HepG2 (cell line): ENCODE data around the gene ARG2. TPM values are rescaled to one million over a fixed set of nuclear protein-coding genes. Genes with fewer than 3 reads are reported as not detected.

Experiments used
- ARNTL ChIP-seq: sonication (generic); formaldehyde crosslinking; IDR thresholded peaks from 2 replicates; pipeline ENCODE4 v1.4.0; 2020; ENCODE audit warnings: mild to moderate bottlenecking, missing genetic modification reagents
- BCL6 ChIP-seq: IDR thresholded peaks from 2 replicates; pipeline ENCODE4 v1.6.1; 2016; ENCODE audit warnings: missing genetic modification reagents, missing compliant biosample characterization
- CCDC6 ChIP-seq: sonication (generic); formaldehyde crosslinking; IDR thresholded peaks from 2 replicates; pipeline ENCODE4 v1.8.1; 2022; ENCODE audit warnings: mild to moderate bottlenecking, missing genetic modification reagents, moderate library complexity
- CHCHD3 ChIP-seq: sonication (generic); formaldehyde crosslinking; IDR thresholded peaks from 2 replicates; pipeline ENCODE4 v1.8.0; 2022; ENCODE audit warnings: mild to moderate bottlenecking, missing genetic modification reagents, moderate library complexity
- DMTF1 ChIP-seq: sonication (generic); formaldehyde crosslinking; IDR thresholded peaks from 2 replicates; pipeline ENCODE4 v1.4.0; 2020; ENCODE audit warnings: mild to moderate bottlenecking, missing genetic modification reagents
- LRRFIP1 ChIP-seq: sonication (generic); formaldehyde crosslinking; conservative IDR thresholded peaks from 2 replicates; pipeline ENCODE4 v1.4.0; 2020; ENCODE audit warnings: missing genetic modification reagents
- MED8 ChIP-seq: sonication (generic); formaldehyde crosslinking; IDR thresholded peaks from 2 replicates; pipeline ENCODE4 v1.8.1; 2023; ENCODE audit warnings: mild to moderate bottlenecking, missing genetic modification reagents; ENCODE audit not compliant: insufficient replicate concordance
- REXO4 ChIP-seq: sonication (generic); formaldehyde crosslinking; IDR thresholded peaks from 2 replicates; pipeline ENCODE4 v1.8.0; 2022; ENCODE audit warnings: missing genetic modification reagents, mild to moderate bottlenecking, borderline replicate concordance
- RFX5 ChIP-seq: IDR thresholded peaks from 2 replicates; pipeline ENCODE4 v1.6.1; 2011; ENCODE audit warnings: low read depth, low read length, improper control_type of control experiment
- ZNF225 ChIP-seq: sonication (generic); formaldehyde crosslinking; IDR thresholded peaks from 2 replicates; pipeline ENCODE4 v1.4.0; 2020; ENCODE audit warnings: mild to moderate bottlenecking, missing genetic modification reagents
- ZNF33A ChIP-seq: sonication (generic); formaldehyde crosslinking; IDR thresholded peaks from 2 replicates; pipeline ENCODE4 v1.5.1; 2020; ENCODE audit warnings: missing genetic modification reagents, mild to moderate bottlenecking, moderate library complexity, borderline replicate concordance
- ZNF33B ChIP-seq: sonication (generic); formaldehyde crosslinking; IDR thresholded peaks from 2 replicates; pipeline ENCODE4 v1.5.1; 2020; ENCODE audit warnings: mild to moderate bottlenecking, missing genetic modification reagents
- ZSCAN21 ChIP-seq: sonication (generic); formaldehyde crosslinking; IDR thresholded peaks from 2 replicates; pipeline ENCODE4 v1.8.0; 2022; ENCODE audit warnings: mild to moderate bottlenecking, missing genetic modification reagents, moderate library complexity, borderline replicate concordance
- polyA plus RNA-seq, 8 experiments: library from polyadenylated mRNA; depleted of rRNA in 3 of 8; stranded (reverse) in 7 of 8; unstranded in 1 of 8; fragments of >200 nt; fragmentation: Illumina TruSeq in 4 of 8; extraction: Trizol in 4 of 8; gene quantifications; 2 replicates each; pipeline versions ENCODE4 v1.2.1 to v1.2.3, GENCODE V29; 2011 to 2016; ENCODE audit warnings: low read depth in 4 of 8, missing spikeins in 1 of 8, mixed read lengths in 1 of 8; ENCODE audit not compliant: insufficient read depth in 1 of 8
- total RNA-seq, 5 experiments: library from RNA; depleted of rRNA; stranded (reverse); fragments of >200 nt; fragmentation: Illumina TruSeq; extraction: Trizol; gene quantifications; 2 replicates each; pipeline ENCODE4 v1.2.3, GENCODE V29; 2016; ENCODE audit warnings: low read depth in 1 of 5
- TF ChIP-seq, protein P1 (sequence below): sonication (generic); formaldehyde crosslinking; IDR thresholded peaks from 2 replicates; pipeline ENCODE4 v1.4.0; 2020; ENCODE audit warnings: missing genetic modification reagents
- TF ChIP-seq, protein P2 (sequence below): sonication (generic); formaldehyde crosslinking; IDR thresholded peaks from 2 replicates; pipeline ENCODE4 v1.4.0; 2020; ENCODE audit warnings: missing genetic modification reagents

ARG2 gene
- total and polyA plus RNA-seq, 2 of the 13 experiments (the other 11 are each of a cell fraction or from before 2014, with no cell fraction given), result 37.5 to 73.6 TPM

DNA sequence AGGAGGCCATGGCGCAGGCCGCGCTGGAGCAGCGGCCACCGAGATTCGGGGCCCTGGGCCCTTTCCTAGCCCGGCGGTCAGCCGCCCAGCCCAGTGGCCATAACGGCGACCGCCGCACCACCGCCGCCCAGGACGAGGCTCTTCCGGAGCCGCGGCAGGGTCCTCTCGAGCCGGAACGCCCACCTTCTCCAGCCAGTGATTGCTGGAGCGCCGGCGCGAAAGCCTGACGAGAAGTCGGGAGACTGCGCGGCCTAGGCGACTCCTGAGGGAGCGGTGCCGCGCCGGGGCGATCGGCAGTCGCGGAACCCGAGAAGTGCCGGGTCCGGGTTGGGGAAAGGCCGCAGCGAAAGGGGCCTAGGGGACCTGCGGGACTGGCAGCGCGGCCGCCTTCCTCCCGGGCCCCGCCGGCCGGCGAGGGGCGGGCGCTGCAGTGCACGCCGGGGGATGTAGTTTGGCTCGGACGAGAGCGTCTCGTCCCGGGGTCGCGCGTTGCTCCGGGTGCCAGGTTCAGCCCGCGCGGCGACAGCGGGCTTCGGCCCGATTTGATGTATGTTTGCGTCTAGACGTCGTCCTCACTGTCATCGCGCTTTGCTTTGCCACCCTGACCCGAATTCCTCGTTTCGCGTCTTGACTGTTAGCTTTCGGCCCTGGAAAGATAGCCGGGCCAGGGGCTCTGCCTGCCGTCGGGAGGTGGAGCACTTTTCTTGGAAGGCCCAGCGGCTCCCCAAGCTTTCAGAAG, 54.9 kb downstream of the ARG2 start, which contains the start of gene VTI1B (continued):
- TF ChIP-seq LRRFIP1 (CRISPR knock-in tag), result no peak
- TF ChIP-seq CCDC6 (CRISPR knock-in tag), result peak; percentile 81; the same call in 1 of the 2 replicates
- TF ChIP-seq RFX5, result no peak
- peak; percentile 51; the same call in 1 of the 2 replicates for TF ChIP-seq ZNF33B (CRISPR knock-in tag)
- TF ChIP-seq MED8, result peak; percentile 43
- TF ChIP-seq DMTF1 (CRISPR knock-in tag), result 0 out of 2 replicates have a peak, but pooled peaks have one; percentile 42
- no peak; the same call in 1 of the 2 replicates for TF ChIP-seq ZNF225 (CRISPR knock-in tag)
- peak; percentile 21; the same call in 1 of the 2 replicates for TF ChIP-seq ZSCAN21 (CRISPR knock-in tag)
- TF ChIP-seq, protein P1, sequence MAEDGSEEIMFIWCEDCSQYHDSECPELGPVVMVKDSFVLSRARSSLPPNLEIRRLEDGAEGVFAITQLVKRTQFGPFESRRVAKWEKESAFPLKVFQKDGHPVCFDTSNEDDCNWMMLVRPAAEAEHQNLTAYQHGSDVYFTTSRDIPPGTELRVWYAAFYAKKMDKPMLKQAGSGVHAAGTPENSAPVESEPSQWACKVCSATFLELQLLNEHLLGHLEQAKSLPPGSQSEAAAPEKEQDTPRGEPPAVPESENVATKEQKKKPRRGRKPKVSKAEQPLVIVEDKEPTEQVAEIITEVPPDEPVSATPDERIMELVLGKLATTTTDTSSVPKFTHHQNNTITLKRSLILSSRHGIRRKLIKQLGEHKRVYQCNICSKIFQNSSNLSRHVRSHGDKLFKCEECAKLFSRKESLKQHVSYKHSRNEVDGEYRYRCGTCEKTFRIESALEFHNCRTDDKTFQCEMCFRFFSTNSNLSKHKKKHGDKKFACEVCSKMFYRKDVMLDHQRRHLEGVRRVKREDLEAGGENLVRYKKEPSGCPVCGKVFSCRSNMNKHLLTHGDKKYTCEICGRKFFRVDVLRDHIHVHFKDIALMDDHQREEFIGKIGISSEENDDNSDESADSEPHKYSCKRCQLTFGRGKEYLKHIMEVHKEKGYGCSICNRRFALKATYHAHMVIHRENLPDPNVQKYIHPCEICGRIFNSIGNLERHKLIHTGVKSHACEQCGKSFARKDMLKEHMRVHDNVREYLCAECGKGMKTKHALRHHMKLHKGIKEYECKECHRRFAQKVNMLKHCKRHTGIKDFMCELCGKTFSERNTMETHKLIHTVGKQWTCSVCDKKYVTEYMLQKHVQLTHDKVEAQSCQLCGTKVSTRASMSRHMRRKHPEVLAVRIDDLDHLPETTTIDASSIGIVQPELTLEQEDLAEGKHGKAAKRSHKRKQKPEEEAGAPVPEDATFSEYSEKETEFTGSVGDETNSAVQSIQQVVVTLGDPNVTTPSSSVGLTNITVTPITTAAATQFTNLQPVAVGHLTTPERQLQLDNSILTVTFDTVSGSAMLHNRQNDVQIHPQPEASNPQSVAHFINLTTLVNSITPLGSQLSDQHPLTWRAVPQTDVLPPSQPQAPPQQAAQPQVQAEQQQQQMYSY (CRISPR knock-in tag), result no peak
- TF ChIP-seq, protein P2, sequence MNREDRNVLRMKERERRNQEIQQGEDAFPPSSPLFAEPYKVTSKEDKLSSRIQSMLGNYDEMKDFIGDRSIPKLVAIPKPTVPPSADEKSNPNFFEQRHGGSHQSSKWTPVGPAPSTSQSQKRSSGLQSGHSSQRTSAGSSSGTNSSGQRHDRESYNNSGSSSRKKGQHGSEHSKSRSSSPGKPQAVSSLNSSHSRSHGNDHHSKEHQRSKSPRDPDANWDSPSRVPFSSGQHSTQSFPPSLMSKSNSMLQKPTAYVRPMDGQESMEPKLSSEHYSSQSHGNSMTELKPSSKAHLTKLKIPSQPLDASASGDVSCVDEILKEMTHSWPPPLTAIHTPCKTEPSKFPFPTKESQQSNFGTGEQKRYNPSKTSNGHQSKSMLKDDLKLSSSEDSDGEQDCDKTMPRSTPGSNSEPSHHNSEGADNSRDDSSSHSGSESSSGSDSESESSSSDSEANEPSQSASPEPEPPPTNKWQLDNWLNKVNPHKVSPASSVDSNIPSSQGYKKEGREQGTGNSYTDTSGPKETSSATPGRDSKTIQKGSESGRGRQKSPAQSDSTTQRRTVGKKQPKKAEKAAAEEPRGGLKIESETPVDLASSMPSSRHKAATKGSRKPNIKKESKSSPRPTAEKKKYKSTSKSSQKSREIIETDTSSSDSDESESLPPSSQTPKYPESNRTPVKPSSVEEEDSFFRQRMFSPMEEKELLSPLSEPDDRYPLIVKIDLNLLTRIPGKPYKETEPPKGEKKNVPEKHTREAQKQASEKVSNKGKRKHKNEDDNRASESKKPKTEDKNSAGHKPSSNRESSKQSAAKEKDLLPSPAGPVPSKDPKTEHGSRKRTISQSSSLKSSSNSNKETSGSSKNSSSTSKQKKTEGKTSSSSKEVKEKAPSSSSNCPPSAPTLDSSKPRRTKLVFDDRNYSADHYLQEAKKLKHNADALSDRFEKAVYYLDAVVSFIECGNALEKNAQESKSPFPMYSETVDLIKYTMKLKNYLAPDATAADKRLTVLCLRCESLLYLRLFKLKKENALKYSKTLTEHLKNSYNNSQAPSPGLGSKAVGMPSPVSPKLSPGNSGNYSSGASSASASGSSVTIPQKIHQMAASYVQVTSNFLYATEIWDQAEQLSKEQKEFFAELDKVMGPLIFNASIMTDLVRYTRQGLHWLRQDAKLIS (CRISPR knock-in tag), result peak; percentile 64; the same call in 1 of the 2 replicates
- TF ChIP-seq BCL6 (CRISPR knock-in tag), result no peak; the same call in 1 of the 2 replicates
- TF ChIP-seq CHCHD3 (CRISPR knock-in tag), result no peak
- TF ChIP-seq REXO4 (CRISPR knock-in tag), result no peak
- TF ChIP-seq ARNTL (CRISPR knock-in tag), result no peak
- no peak for TF ChIP-seq ZNF33A (CRISPR knock-in tag)
